Fibroblast of peridontal ligament (primary cell): Measurements from ENCODE around the gene AGAP2.

Experiments used
- DNase-seq: peaks from one replicate; pipeline ENCODE4 v3.0.0-alpha.2; 2010; ENCODE audit errors: extremely low read depth

AGAP2 gene

DNA sequence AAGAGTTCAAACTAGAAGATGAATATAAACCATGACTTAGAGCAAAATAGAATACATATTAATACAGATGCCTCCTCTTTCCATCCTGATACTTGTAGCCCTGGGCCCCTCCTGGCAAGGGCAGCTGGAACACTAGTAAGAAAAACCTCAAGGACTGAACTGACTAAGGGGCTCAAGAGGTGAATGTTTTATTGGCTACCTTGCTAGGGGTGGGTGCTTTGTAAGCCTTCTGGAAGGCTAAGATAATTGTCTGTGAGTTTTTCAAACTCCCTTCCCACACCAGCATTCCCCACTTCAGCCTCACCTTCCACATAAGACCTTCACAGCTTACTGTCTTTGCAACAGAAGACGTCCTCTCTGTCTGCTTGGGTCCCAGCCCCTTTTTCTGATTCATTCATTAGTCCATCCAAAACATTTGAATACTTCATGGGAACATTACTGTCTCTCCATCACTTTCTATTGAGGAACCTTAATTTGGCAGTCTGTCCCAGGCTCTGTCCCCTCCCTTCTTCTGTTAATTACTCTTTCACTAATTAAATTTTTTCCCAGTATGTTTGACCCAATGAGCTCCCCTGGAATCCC lies 15.3 kb upstream of the AGAP2 start:
- no peak for DNase-seq

DNA sequence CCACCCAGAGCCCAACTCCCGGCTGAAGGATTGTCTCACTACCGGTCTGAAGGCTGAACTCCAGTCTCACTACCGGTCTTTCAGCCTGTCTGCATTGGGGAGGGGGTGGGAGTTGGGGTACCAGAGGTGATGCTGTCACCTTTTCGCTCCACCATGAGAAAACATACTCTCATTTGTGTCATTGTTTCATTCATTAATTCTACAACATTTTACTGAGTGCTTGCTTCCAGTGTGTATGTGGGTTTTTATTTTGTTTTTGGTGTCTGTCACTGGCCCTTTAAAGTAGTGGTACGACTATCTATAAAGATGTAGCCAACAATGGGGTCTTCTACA lies 14.1 kb upstream of the AGAP2 start:
- no peak for DNase-seq

DNA sequence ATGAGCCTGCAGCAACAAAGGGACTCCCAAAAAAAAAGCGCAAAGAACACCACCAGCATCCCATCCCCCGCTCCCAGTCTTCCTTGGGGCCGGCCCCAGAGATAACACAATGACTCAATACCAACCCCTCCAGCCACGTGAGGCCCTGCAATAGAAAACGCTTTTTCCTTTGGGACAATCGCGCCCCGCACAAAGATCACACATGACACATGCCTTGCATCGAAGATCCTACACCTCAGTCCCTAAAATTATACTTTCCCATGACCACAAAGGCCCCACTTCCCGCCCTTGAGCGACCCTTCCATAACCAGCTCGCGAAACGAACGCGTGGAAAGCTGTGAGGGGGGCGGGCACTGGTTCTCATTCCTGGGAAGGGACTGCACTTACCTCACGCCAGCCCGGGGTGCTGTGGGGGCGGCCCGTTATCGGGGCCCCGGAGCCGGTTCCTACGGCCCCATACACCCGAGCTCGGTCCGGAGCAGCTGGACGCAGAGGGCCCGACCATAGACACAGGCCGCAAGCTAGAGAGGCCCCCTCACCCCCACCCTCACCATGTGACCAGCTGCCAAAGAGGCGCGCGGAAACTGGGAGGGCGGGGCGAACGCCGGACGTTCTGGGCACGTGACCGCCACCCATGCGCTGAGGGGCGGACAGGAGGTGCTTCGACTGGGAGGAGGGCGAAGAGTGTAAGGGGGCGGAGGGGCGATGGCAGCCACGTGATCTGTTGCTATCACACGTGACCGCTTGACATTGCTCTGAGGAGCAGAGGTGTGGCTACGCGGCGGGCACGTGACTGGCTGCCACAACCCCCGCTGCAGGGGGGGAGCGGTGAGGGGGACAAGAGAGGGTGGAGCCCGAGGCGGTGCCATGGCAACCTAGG lies 13.5 kb upstream of the AGAP2 start, which contains the start of gene CDK4:
CDK4 (minus strand) TSS at position 523 of the 880 bp plus-strand sequence. CDS start 593 bp downstream, outside the sequence.
- peak; percentile 99 for DNase-seq

DNA sequence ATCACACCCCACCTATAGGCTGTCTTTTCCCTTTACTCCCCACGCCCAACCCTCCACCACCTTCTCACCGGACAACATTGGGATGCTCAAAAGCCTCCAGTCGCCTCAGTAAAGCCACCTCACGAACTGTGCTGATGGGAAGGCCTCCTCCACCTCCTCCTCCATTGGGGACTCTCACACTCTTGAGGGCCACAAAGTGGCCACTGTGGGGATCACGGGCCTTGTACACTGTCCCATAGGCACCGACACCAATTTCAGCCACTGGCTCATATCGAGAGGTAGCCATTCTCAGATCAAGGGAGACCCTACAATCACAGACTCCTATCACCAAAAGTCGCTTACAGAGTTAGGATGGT lies 12.9 kb upstream of the AGAP2 start:
- no peak for DNase-seq

DNA sequence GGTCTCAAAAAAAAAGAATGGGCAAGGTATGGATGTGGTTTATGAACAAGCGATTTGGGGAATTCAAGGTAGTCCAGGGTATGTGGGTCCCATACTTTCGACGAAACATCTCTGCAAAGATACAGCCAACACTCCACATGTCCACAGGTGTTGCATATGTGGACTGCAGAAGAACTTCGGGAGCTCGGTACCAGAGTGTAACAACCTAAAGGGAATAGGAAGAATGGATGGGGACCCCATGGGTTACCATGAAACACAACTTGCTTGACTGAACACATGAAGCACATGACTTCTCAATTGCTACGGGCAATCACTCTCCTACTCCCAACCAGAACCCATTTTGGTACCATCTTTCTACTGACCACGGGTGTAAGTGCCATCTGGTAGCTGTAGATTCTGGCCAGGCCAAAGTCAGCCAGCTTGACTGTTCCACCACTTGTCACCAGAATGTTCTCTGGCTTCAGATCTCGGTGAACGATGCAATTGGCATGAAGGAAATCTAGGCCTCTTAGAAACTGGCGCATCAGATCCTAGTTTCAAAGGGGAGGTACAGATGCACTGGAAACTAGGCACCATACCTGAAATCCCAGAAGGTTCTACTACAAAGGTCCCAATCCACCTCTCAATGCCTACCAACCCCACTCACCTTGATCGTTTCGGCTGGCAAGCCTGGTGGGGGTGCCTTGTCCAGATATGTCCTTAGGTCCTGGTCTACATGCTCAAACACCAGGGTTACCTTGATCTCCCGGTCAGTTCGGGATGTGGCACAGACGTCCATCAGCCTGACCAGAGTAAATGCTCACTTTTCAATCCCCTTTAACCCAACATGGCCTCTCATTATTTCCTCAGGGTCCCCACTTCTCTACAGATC lies 12.3 kb upstream of the AGAP2 start:
- no peak for DNase-seq

DNA sequence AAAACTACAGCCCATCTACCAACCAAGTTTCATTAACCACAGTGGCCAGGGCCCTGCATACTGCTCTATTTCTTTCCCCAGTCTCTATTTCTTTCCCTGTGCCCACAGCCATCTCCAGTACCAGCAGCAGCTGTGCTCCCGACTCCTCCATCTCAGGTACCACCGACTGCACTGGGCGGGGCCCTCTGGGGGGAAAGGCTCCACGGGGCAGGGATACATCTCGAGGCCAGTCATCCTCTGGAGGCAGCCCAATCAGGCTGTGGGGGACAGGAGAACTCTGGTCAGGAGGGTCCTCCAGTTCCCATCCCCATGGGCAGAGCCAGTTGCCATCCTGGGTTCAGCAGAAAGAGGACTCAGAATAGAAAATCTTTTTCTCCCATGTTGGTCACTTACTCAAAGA lies 10.5 kb upstream of the AGAP2 start:
- no peak for DNase-seq

DNA sequence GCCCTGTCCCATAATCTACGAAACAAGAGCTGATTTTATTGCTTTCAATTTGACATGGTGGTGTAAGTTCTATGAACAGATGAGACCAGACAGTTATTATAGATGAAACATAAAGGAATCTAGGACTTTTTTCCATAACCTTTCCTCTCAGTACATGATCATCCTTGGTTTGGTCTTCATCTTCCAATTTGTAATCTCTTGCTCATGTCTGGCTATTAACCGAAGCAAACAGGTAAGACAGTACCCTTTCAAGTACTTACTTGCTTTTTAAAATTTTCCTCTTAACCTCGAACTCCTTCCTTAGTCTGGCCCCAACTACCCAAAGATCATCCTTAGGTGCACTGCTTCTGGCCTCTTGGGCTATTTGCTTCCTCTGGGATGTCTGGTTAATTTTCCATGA lies 7.5 kb upstream of the AGAP2 start:
- no peak for DNase-seq

DNA sequence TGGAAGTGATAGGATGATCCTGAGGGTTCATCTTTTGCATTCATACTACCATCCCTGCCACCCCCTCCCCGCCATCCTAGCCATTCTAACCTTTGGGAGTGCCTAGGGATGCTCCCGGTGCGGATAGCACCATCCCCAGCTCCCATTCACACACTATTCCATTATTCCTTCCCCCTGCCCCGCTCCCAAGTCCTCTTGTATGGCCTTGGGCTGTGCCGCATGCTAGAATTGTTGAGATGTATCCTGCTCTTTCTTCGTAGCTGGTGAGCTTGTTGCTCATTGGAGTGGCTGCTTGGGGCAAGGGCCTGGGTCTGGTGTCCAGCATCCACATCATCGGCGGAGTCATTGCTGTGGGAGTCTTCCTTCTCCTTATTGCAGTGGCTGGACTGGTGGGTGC lies 6.9 kb upstream of the AGAP2 start:
- DNase-seq, result no peak

DNA sequence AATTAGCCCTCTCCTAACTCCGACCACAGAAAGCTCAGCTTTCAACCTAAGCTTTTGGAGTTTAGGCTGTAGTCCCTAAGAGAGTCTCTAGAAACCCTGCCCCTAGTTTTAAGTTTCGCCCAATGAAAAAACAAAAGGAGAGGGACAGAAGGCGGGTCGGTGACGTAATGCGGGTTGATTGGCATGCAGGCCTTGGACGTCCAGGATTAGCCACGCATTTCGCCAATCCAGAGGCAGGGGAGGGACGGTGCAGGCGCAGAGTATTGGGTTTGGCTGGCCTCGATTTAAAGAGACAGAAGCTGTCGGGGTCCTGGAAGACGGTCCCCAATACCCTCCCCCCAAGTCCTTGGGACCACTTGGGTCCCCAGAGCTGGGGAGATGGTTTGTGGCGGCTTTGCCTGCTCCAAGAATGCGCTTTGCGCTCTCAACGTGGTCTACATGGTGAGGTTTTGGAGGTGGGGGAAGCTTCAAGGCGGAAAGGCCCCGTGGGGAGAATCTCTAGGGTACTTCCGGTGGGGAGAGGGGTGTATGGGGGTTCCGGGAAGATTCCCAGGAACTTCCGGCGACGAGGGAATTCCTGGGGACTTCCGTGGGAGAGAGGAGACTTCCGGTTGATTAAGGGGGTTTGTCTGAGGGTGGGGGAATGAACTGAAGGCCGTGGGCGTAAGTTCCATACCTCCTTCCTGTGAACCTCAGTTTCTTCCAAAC lies 6.4 kb upstream of the AGAP2 start, which contains the start of gene TSPAN31:
TSPAN31 (plus strand) TSS at position 263 of the 708 bp plus-strand sequence; CDS start at position 379, 116 bp downstream.
- DNase-seq, result peak; percentile 99

DNA sequence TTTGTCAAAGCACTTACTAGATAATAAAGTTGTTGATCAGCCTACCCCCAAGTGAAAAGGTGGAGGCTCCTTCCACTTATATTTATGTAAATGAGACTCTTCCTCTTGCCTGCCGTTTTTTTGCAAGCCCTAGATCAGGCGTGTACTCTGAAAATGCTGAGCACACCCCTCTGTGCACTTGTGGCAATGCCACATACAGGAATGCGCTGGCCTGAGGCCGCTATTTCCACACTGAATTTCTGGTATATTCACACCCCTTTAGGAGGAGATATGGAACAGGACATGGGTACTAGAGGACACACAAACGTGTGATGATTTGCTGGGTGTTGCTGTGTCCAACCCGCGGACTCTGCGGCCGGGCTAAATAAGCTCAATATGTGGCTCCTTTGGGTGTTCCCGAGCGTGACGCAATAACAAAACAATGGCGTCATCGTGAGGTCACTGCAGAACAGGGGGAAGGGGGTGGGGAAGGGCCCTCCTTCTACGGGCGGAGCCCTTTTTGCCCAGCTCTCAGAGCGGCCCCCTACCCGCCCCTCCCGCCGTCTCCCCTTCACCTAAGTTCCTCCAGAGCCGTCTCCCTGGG lies 5.7 kb upstream of the AGAP2 start:
- DNase-seq, result peak; percentile 94

DNA sequence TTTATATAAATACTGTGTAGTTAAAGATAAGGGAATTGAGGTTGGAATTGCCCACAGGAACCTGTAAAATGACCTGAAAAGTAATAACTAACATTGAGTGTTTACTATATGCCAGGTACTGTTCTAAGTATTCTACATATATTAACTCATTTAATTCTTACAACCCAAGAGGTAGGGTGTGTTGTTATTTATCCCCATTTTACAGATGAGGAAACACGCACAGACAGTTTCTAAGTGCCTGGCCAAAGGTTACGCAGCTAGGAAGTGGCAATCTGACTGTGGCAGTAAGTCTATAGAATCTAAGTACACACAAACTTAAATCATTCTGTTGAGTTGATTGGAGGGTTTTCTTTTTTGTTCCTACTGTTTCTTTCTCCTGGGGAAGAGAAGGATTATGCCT lies 5.2 kb upstream of the AGAP2 start:
- no peak for DNase-seq

DNA sequence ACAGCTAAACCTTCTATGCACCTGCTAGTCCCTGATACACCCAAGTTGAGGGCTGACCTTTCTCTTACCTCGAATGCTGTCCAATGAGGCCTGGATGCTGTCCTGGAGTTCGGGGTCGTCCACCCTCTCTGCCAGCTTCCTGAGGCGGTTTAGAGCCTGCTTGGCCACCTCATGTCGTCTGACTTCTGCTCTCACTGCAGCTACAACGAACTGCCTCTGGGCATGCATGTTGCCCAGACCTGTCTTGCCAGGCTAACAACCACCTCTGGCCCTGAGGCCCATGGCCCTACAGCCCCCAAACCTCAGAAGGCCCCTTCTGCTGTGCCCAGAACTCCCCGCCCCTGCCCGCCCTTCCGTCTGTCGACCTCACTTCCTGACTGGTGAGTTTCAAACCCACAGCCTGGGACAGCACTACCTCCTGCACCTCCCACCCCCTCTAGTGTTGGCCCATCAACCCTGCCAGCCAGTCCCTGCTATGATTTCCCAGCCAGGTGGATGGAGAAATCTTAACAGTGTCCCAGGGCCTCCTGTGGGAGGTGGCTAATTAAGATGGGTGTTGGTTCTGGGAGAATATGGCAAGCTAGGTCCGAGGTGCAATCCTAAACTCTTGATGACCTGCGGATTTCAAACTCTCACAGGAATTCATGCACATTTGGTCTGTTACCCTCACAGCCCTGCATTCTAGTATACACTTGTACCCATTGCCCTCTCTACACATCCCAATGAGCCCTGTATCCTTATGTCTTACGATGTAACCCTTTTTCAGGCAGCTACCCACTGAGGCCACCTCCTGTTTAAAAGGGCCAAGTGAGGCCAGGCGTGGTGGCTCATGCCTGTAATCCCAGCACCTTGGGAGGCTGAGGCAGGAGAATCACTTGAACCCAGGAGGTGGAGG lies 3.5 kb upstream of the AGAP2 start:
- no peak for DNase-seq

DNA sequence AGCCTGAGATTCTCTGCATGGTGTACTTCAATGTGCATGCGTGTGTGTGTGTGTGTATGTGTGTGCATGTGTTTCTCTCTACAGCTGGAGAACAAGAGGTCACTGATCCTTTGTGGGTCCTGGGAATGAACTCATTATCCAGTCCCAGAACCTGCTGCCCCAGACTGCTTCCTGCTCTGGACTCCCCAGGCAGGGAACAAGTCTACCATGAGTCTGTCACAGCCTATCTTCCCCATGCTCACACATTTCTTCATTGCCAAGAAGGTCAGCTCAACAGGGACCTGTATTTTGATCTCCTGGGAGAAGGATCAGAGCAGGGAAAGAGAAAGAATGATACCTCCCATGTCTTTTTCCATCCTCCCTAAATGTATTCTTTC lies 2.9 kb upstream of the AGAP2 start:
- DNase-seq, result no peak

DNA sequence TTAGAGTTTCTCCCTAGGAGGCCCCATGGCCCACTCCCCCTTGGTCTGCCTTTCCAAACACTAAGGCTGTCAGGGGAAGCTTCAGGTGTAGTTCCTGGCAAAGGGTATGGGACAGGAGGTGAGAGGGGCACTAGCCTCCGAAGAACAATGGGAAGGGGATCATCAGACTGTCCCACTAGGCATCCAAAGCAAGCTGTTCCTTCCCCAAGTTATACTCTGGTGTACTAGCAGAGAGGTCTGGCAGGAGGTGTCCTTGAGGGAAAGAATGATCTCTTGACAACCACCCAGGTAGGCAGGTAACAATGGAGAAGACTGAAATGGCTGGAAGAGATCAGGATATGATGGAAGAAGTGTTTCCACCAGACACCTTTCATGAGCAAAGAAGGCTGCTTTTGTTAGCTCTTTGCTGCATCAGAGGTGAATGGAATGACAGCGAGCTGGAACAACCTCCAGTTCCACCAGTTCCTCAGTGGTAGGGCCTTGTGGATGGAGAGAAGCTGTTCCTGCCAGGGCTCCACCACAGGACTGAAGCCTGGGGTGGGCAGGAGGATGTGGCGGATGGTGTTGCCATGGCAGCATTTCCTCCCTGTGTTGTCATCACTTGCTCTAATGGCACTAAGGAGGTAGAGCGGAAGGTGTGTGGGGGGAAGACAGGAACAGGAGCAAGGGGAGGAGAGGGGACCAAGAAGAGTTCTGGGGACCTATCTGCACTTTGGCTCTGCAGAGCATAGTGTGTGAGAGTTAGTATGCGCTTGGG lies 2.3 kb upstream of the AGAP2 start:
- DNase-seq, result no peak

DNA sequence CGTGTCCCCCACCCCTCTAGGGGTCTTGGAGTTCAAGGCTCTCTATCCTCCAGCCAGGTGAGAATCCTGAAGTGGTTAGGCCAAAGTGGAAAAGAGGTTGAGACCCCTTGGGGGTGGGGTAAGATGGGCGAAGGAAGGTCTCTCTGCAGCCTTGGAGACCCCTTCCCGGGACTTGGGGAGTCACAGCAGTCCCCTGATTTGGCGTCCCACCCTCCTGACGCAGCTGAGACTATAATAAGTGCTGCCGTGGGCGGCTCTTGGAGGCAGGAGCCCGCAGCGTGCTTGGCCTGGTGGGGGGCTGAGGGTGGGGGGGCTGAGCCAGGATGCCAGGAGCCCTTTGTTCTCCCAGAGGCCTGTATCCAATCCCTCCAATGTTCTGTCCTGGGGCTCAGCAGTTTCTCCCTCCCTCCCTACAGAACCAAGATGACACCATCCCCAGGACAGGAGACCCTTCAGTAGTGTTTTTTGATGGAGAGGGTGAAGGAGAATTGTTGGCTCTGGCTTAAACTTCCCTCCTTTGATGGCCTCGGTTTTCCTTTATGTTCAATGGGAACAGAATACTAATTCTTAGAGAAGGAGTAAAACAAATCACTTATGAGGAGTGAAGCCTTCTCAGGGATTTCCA lies 1.5 kb upstream of the AGAP2 start:
- DNase-seq, result no peak

DNA sequence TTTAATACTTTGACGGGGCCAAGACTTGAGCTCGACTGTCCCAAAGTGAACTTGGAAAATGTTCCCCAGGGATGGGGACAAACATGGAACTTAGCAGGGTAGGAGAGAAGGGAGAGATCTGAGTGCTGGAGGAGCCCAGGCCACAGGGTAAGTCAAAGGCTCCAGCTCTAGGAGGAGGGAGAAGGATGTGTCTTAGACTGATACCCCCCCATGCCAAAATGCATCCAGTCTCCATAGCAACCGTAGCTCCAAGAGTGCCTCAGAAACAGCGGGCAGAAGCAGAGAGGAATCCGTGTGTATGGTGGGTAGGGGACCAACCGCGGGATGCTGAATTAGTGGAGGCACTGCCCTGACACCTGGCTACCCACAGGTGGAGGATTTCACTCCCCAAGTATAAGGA lies 845 bp upstream of the AGAP2 start:
- DNase-seq, result no peak

DNA sequence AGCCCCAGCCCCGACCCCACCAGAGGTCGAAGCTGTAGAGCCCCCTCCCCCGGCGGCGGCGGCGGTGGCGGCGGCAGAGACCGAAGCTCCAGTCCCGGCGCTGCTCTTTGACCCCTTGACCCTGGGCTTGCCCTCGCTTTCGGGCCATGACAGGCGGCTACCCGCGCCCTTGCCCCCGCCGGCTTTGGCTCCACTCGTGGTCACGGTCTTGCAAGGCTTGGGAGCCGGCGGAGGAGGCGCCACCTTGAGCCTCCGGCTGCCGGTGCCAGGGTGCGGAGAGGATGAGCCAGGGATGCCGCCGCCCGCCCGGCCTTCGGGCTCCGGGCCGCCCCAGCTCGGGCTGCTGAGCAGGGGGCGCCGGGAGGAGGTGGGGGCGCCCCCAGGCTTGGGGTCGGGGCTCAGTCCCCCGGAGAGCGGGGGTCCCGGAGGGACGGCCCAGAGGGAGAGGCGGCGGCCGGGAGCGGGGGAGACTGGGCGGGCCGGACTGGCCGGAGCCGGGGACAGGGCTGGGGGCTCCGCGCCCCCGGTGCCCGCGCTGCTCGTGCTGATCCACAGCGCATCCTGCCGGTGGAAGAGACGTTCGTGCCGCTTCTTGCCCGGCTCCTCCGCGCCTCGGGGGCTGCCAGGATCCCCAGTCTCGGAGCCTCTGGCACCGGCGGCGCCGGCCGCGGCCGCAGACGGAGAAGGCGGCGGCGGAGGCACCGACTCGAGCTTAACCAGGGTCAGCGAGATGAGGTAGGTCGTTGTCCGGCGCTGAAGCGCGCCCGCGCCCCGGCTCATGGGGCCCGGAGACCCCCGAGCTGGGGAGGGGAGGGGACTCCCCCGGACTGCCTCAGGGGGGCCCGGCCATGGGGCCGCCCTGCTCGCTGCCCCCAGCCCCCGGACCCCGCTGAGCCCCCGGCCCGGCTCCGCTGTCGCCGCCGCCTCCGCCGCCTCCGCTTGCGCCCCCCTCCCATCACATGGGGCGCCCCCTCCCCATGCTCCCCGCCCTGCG lies 778 bp downstream of the AGAP2 start:
- DNase-seq, result no peak
